Upper lobe of left lung (tissue), 4 donors: ENCODE measurements around the gene MKNK2.

Experiments
- CTCF ChIP-seq, 6 experiments: fragments of 450-650 bp in 4 of 6; fragments of 200-600 bp in 2 of 6; sonication (generic) in 2 of 6; IDR thresholded peaks; one replicate each; pipeline ENCODE4 v1.5.1; 2016 to 2019; ENCODE audit warnings: antibody characterized with exemption in 6 of 6
- POLR2AphosphoS5 ChIP-seq, 2 donors: sonication (generic); formaldehyde crosslinking; IDR thresholded peaks; one replicate each; pipeline ENCODE4 v1.5.1; 2017; ENCODE audit warnings: antibody characterized with exemption in 2 of 2

DNA sequence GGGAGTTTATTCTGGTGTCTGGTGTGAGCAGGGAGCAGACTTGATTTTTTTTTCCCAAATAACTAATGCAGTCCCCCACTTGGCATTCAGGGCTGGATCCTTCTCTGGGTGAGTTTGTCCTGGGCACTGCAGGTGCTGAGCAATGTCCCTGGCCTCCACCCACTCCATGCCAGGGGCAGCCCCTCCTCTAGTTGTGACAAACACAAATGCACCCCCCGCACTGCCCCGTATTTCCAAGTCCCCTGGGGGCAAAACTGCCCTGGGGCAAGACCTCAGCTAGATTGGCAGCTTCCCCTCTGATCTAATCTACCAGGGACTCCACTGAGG is 38.6 kb upstream of the MKNK2 start:
- TF ChIP-seq CTCF (IDR thresholded peaks at IDR 0.05) (no peak), POLR2AphosphoS5 (IDR thresholded peaks at IDR 0.05) (no peak)
